HG03342 (cell line): ENCODE measurements around the gene FOXG1.

Experiments
- ATAC-seq: cut with Tn5 transposase; IDR thresholded peaks from one replicate; pipeline ENCODE4 v1.9.1; 2021; ENCODE audit warnings: mild to moderate bottlenecking, moderate library complexity; ENCODE audit not compliant: unreplicated experiment

FOXG1 gene

GRCh38 chr14:28766469-28766955 lies at the start of gene FOXG1:
FOXG1 (plus strand) TSS chr14:28766787; CDS start chr14:28767280, 493 bp downstream.
- ATAC-seq, result no peak

GRCh38 chr14:28719130-28719529 lies 47.5 kb upstream of the FOXG1 start:
- ATAC-seq, result no peak

- no peak for ATAC-seq
Observed at GRCh38 chr14:28731358-28731757, 35.2 kb upstream of the FOXG1 start.

GRCh38 chr14:28742171-28742846 lies 24.3 kb upstream of the FOXG1 start:
- no peak for ATAC-seq

GRCh38 chr14:28744126-28744525 lies 22.5 kb upstream of the FOXG1 start:
- no peak for ATAC-seq

- ATAC-seq, result no peak
Observed at GRCh38 chr14:28745176-28745575, 21.4 kb upstream of the FOXG1 start.

- ATAC-seq, result no peak
Observed at GRCh38 chr14:28746247-28746646, 20.3 kb upstream of the FOXG1 start.

GRCh38 chr14:28751467-28752058 lies 15.0 kb upstream of the FOXG1 start:
- ATAC-seq, result peak; percentile 65

GRCh38 chr14:28754209-28754985 lies 12.2 kb upstream of the FOXG1 start:
- no peak for ATAC-seq

- ATAC-seq, result no peak
Observed at GRCh38 chr14:28755198-28755815, 11.3 kb upstream of the FOXG1 start.

GRCh38 chr14:28755884-28756268 lies 10.7 kb upstream of the FOXG1 start:
- no peak for ATAC-seq

GRCh38 chr14:28756269-28756883 lies 10.2 kb upstream of the FOXG1 start:
- no peak for ATAC-seq

- ATAC-seq, result no peak
Observed at GRCh38 chr14:28756884-28757570, 9.6 kb upstream of the FOXG1 start.

GRCh38 chr14:28757786-28758185 lies 8.8 kb upstream of the FOXG1 start:
- ATAC-seq, result no peak

- ATAC-seq, result no peak
Observed at GRCh38 chr14:28758253-28758884, 8.2 kb upstream of the FOXG1 start.

GRCh38 chr14:28758885-28759652 lies 7.5 kb upstream of the FOXG1 start:
- ATAC-seq, result no peak

- no peak for ATAC-seq
Observed at GRCh38 chr14:28759653-28760313, 6.8 kb upstream of the FOXG1 start.

- no peak for ATAC-seq
Observed at GRCh38 chr14:28760431-28760996, 6.1 kb upstream of the FOXG1 start.
